ACC112 (cell line): ENCODE data around the gene ADNP.

Experiments used
- H2AFZ ChIP-seq: fragments of 200-600 bp; sonication (generic); one replicate; pipeline ENCODE4 v1.6.0; 2017; ENCODE audit warnings: antibody characterized with exemption, low read length; ENCODE audit not compliant: unreplicated experiment
- H3K27ac ChIP-seq: fragments of 200-600 bp; sonication (generic); 2 replicates; pipeline ENCODE4 v1.5.1; 2014; ENCODE audit warnings: low read depth, mild to moderate bottlenecking, antibody characterized with exemption, low read length, moderate library complexity
- H3K27me3 ChIP-seq: fragments of 200-600 bp; sonication (generic); 2 replicates; pipeline ENCODE4 v1.6.1; 2014; ENCODE audit warnings: mild to moderate bottlenecking, antibody characterized with exemption, low read length, moderate library complexity, mixed read lengths; ENCODE audit not compliant: insufficient read depth
- H3K36me3 ChIP-seq: fragments of 200-600 bp; sonication (generic); 2 replicates; pipeline ENCODE4 v1.6.1; 2016; ENCODE audit warnings: mild to moderate bottlenecking, antibody characterized with exemption, low read length, moderate library complexity, mixed read lengths; ENCODE audit not compliant: insufficient read depth
- H3K4me1 ChIP-seq: fragments of 200-600 bp; sonication (generic); one replicate; pipeline ENCODE4 v1.6.1; 2016; ENCODE audit warnings: low read length, mixed read lengths; ENCODE audit not compliant: insufficient read depth, unreplicated experiment, control insufficient read depth
- H3K4me3 ChIP-seq: fragments of 200-600 bp; sonication (generic); 2 replicates; pipeline ENCODE4 v1.5.1; 2014; ENCODE audit warnings: mild to moderate bottlenecking, low read depth, low read length
- H3K79me2 ChIP-seq: fragments of 200-600 bp; sonication (generic); one replicate; pipeline ENCODE4 v1.6.0; 2016; ENCODE audit warnings: low read length; ENCODE audit not compliant: control insufficient read depth, unreplicated experiment, insufficient read depth

The ADNP gene

GRCh38 chr20:50879649-50880550 lies 51.3 kb downstream of the ADNP start:
- H3K4me3 ChIP-seq = no peak overlapping the region
- no peak overlapping the region for H3K27ac ChIP-seq
- H2AFZ ChIP-seq = no peak overlapping the region
- no peaks in the 10 kb centered on the region for H3K4me1 ChIP-seq
- no peaks in the 10 kb centered on the region for H3K27me3 ChIP-seq
- 0 out of 2 replicates have a peak, but pooled peaks cover 2% of the 10 kb centered on the region for H3K36me3 ChIP-seq
- no peaks in the 10 kb centered on the region for H3K79me2 ChIP-seq

GRCh38 chr20:50877232-50877743 lies 53.9 kb downstream of the ADNP start:
- H3K36me3 ChIP-seq = no peaks in the 10 kb centered on the region
- no peak overlapping the region for H3K4me3 ChIP-seq
- no peaks in the 10 kb centered on the region for H3K4me1 ChIP-seq
- no peaks in the 10 kb centered on the region for H3K79me2 ChIP-seq
- H2AFZ ChIP-seq = no peak overlapping the region
- H3K27me3 ChIP-seq = no peaks in the 10 kb centered on the region
- no peak overlapping the region for H3K27ac ChIP-seq

GRCh38 chr20:50876816-50877215 lies 54.4 kb downstream of the ADNP start:
- no peak overlapping the region for H3K27ac ChIP-seq

GRCh38 chr20:50876063-50876685 lies 55.1 kb downstream of the ADNP start:
- Histone ChIP-seq H3K27me3 (no peaks in the 10 kb centered on the region), H3K27ac (no peak overlapping the region), H3K4me3 (no peak overlapping the region), H2AFZ (no peak overlapping the region), H3K79me2 (no peaks in the 10 kb centered on the region), H3K4me1 (no peaks in the 10 kb centered on the region), H3K36me3 (no peaks in the 10 kb centered on the region)

More at GRCh38 chr20:50876816-50877215, 54.4 kb downstream of the ADNP start:
- no peaks in the 10 kb centered on the region for H3K36me3 ChIP-seq
- H3K4me1 ChIP-seq = no peaks in the 10 kb centered on the region
- H2AFZ ChIP-seq = no peak overlapping the region
- H3K27me3 ChIP-seq = no peaks in the 10 kb centered on the region
- no peak overlapping the region for H3K4me3 ChIP-seq
- H3K79me2 ChIP-seq = no peaks in the 10 kb centered on the region

- Histone ChIP-seq H3K27ac (no peak overlapping the region), H3K4me3 (no peak overlapping the region), H3K27me3 (no peaks in the 10 kb centered on the region), H3K36me3 (no peaks in the 10 kb centered on the region), H3K79me2 (no peaks in the 10 kb centered on the region), H2AFZ (no peak overlapping the region), H3K4me1 (no peaks in the 10 kb centered on the region)
These were observed 56.2 kb downstream of the ADNP start for GRCh38 chr20:50874758-50875665.

GRCh38 chr20:50874111-50874757 lies 57.0 kb downstream of the ADNP start:
- H3K27ac ChIP-seq = no peak overlapping the region
- no peaks in the 10 kb centered on the region for H3K4me1 ChIP-seq
- no peak overlapping the region for H2AFZ ChIP-seq
- H3K4me3 ChIP-seq = no peak overlapping the region
- no peaks in the 10 kb centered on the region for H3K36me3 ChIP-seq
- H3K79me2 ChIP-seq = no peaks in the 10 kb centered on the region
- H3K27me3 ChIP-seq = no peaks in the 10 kb centered on the region

- Histone ChIP-seq H2AFZ (no peak overlapping the region), H3K27me3 (no peaks in the 10 kb centered on the region), H3K4me3 (no peak overlapping the region), H3K4me1 (no peaks in the 10 kb centered on the region), H3K79me2 (no peaks in the 10 kb centered on the region), H3K27ac (no peak overlapping the region), H3K36me3 (no peaks in the 10 kb centered on the region)
These were observed 57.7 kb downstream of the ADNP start for GRCh38 chr20:50873585-50873984.

GRCh38 chr20:50872560-50873425 lies 58.4 kb downstream of the ADNP start:
- Histone ChIP-seq H3K27me3 (no peaks in the 10 kb centered on the region), H3K4me3 (no peak overlapping the region), H2AFZ (no peak overlapping the region), H3K79me2 (no peaks in the 10 kb centered on the region), H3K36me3 (no peaks in the 10 kb centered on the region), H3K4me1 (no peaks in the 10 kb centered on the region), H3K27ac (no peak overlapping the region)

GRCh38 chr20:50870561-50871161 lies 60.6 kb downstream of the ADNP start:
- Histone ChIP-seq H3K27me3 (no peaks in the 10 kb centered on the region), H2AFZ (no peak overlapping the region), H3K4me3 (no peak overlapping the region), H3K36me3 (no peaks in the 10 kb centered on the region), H3K79me2 (no peaks in the 10 kb centered on the region), H3K4me1 (no peaks in the 10 kb centered on the region), H3K27ac (no peak overlapping the region)
